ENCODE data around the gene KRTAP5-3.

The KRTAP5-3 gene

DNA sequence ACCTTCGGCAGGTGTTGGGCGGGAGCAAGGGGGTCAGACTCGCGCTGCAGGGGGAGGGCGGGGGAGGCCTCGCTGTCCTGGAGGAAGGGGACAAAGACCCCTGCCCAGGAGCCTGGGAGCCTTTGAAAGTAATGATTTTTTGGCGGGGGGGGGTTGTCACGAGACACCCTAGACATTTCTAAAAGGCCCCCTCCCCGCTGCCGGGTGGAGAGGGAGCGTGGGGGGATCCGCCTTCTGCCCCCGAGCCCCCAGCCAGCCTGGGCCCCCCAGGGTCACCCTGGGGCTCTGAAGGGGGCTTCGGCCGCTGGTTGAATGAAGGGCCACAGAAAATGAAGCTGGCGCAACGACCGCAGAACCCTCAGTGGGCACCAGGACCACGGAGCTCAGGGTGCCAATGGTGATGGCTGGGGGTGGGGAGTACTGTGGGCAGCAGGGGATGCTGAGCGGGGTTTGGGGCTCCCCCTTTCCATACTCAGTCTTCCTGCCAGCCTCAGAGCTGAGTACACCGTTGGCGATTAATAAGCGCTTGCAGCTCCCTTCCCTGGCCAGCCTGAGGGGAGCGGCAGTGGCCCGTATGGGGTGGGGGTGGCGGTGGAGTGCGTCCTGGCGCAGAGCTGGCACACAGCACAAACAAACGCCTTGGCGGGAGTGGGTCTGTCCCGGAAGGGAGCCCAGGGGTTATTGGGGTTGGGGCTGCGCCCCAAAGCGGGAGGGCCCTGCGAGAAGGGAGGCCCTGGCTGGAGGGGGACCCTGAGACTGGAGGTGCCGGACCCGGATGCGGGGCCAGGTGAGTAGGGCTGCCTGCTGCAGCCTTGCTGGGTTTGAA is 35.0 kb downstream of the KRTAP5-3 start:
- Histone ChIP-seq H3K4me3 (ENCODE audit: low read depth, low read length) (peak overlapping the region; percentile 75), H3K36me3 (ENCODE audit: control insufficient read depth in 2 of 2, insufficient read depth in 1 of 2, low read length in 2 of 2) (peaks cover 0 to 6% of the 10 kb centered on the region in 2 experiments; a peak in 1 of 3 replicates), H3K9me3 (ENCODE audit: control insufficient read depth, insufficient read depth, low read depth, low read length) (no peaks in the 10 kb centered on the region), H3K27ac (ENCODE audit: extremely low read depth, low read depth, low read length) (no peak overlapping the region), H3K4me1 (ENCODE audit: control insufficient read depth, insufficient read depth, low read length) (no peaks in the 10 kb centered on the region; the same call in 1 of the 2 replicates)
- POLR2A ChIA-PET: interaction anchor here (1.3 to 2.7 kb wide), 3 partner anchors 9 to 32 kb away, joined by 3 to 24 read pairs (median 5); no protein-coding TSS in a partner anchor
- CTCF ChIA-PET: interaction anchor here (1.2 to 3.4 kb wide), 9 partner anchors 9 to 59 kb away, joined by 3 to 138 read pairs (median 10); no protein-coding TSS in a partner anchor
- TF ChIP-seq, protein P1, sequence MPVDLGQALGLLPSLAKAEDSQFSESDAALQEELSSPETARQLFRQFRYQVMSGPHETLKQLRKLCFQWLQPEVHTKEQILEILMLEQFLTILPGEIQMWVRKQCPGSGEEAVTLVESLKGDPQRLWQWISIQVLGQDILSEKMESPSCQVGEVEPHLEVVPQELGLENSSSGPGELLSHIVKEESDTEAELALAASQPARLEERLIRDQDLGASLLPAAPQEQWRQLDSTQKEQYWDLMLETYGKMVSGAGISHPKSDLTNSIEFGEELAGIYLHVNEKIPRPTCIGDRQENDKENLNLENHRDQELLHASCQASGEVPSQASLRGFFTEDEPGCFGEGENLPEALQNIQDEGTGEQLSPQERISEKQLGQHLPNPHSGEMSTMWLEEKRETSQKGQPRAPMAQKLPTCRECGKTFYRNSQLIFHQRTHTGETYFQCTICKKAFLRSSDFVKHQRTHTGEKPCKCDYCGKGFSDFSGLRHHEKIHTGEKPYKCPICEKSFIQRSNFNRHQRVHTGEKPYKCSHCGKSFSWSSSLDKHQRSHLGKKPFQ (tag by site-specific recombination; IDR thresholded peaks at IDR 0.05): no peak
- TF ChIP-seq, protein P2, sequence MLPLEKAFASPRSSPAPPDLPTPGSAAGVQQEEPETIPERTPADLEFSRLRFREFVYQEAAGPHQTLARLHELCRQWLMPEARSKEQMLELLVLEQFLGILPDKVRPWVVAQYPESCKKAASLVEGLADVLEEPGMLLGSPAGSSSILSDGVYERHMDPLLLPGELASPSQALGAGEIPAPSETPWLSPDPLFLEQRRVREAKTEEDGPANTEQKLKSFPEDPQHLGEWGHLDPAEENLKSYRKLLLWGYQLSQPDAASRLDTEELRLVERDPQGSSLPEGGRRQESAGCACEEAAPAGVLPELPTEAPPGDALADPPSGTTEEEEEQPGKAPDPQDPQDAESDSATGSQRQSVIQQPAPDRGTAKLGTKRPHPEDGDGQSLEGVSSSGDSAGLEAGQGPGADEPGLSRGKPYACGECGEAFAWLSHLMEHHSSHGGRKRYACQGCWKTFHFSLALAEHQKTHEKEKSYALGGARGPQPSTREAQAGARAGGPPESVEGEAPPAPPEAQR (tag by site-specific recombination; IDR thresholded peaks at IDR 0.05): no peak
- TF ChIP-seq, protein P3, sequence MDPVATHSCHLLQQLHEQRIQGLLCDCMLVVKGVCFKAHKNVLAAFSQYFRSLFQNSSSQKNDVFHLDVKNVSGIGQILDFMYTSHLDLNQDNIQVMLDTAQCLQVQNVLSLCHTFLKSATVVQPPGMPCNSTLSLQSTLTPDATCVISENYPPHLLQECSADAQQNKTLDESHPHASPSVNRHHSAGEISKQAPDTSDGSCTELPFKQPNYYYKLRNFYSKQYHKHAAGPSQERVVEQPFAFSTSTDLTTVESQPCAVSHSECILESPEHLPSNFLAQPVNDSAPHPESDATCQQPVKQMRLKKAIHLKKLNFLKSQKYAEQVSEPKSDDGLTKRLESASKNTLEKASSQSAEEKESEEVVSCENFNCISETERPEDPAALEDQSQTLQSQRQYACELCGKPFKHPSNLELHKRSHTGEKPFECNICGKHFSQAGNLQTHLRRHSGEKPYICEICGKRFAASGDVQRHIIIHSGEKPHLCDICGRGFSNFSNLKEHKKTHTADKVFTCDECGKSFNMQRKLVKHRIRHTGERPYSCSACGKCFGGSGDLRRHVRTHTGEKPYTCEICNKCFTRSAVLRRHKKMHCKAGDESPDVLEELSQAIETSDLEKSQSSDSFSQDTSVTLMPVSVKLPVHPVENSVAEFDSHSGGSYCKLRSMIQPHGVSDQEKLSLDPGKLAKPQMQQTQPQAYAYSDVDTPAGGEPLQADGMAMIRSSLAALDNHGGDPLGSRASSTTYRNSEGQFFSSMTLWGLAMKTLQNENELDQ (tag by site-specific recombination; IDR thresholded peaks at IDR 0.05; ENCODE audit: low read depth): no peak
- TF ChIP-seq ZNF169 (tag by site-specific recombination; IDR thresholded peaks at IDR 0.05) (no peak), ZBTB20 (tag by site-specific recombination; IDR thresholded peaks at IDR 0.05) (peak; percentile 43; the same call in 1 of the 2 replicates), BCL11A (tag by site-specific recombination; IDR thresholded peaks at IDR 0.05; ENCODE audit: low read depth) (no peak), ZNF623 (tag by site-specific recombination; IDR thresholded peaks at IDR 0.05) (no peak), ZNF423 (tag by site-specific recombination; IDR thresholded peaks at IDR 0.05) (no peak), SP2 (tag by site-specific recombination; IDR thresholded peaks at IDR 0.05) (peak; percentile 47), OVOL3 (tag by site-specific recombination; IDR thresholded peaks at IDR 0.05) (no peak), KLF8 (tag by site-specific recombination; IDR thresholded peaks at IDR 0.05) (peak; percentile 11; the same call in 1 of the 2 replicates), ZNF670 (tag by site-specific recombination; IDR thresholded peaks at IDR 0.05; ENCODE audit: low read depth) (no peak), TCF7L2 (IDR thresholded peaks at IDR 0.05; ENCODE audit: borderline replicate concordance, low read depth, low read length) (no peak), SP3 (tag by site-specific recombination; IDR thresholded peaks at IDR 0.05) (no peak), ZNF416 (tag by site-specific recombination; IDR thresholded peaks at IDR 0.05) (no peak), ZFHX2 (tag by site-specific recombination; conservative IDR thresholded peaks at IDR 0.05) (no peak), ZNF274 (IDR thresholded peaks at IDR 0.05; ENCODE audit: low read length) (no peak), ZNF274 (tag by site-specific recombination; IDR thresholded peaks at IDR 0.05; ENCODE audit: borderline replicate concordance) (no peak), ZNF544 (tag by site-specific recombination; IDR thresholded peaks at IDR 0.05) (no peak), ZNF792 (tag by site-specific recombination; IDR thresholded peaks at IDR 0.05) (peak; percentile 97), ZNF335 (tag by site-specific recombination; conservative IDR thresholded peaks at IDR 0.05) (0 out of 2 replicates have a peak, but pooled peaks have one; percentile 31)
- TF ChIP-seq, protein P4, sequence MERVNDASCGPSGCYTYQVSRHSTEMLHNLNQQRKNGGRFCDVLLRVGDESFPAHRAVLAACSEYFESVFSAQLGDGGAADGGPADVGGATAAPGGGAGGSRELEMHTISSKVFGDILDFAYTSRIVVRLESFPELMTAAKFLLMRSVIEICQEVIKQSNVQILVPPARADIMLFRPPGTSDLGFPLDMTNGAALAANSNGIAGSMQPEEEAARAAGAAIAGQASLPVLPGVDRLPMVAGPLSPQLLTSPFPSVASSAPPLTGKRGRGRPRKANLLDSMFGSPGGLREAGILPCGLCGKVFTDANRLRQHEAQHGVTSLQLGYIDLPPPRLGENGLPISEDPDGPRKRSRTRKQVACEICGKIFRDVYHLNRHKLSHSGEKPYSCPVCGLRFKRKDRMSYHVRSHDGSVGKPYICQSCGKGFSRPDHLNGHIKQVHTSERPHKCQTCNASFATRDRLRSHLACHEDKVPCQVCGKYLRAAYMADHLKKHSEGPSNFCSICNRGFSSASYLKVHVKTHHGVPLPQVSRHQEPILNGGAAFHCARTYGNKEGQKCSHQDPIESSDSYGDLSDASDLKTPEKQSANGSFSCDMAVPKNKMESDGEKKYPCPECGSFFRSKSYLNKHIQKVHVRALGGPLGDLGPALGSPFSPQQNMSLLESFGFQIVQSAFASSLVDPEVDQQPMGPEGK (tag by site-specific recombination; IDR thresholded peaks at IDR 0.05): peak; percentile 84
- TF ChIP-seq, protein P5, sequence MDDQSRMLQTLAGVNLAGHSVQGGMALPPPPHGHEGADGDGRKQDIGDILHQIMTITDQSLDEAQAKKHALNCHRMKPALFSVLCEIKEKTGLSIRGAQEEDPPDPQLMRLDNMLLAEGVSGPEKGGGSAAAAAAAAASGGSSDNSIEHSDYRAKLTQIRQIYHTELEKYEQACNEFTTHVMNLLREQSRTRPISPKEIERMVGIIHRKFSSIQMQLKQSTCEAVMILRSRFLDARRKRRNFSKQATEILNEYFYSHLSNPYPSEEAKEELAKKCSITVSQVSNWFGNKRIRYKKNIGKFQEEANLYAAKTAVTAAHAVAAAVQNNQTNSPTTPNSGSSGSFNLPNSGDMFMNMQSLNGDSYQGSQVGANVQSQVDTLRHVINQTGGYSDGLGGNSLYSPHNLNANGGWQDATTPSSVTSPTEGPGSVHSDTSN (CRISPR knock-in tag; IDR thresholded peaks at IDR 0.05): no peak
- TF ChIP-seq, protein P6, sequence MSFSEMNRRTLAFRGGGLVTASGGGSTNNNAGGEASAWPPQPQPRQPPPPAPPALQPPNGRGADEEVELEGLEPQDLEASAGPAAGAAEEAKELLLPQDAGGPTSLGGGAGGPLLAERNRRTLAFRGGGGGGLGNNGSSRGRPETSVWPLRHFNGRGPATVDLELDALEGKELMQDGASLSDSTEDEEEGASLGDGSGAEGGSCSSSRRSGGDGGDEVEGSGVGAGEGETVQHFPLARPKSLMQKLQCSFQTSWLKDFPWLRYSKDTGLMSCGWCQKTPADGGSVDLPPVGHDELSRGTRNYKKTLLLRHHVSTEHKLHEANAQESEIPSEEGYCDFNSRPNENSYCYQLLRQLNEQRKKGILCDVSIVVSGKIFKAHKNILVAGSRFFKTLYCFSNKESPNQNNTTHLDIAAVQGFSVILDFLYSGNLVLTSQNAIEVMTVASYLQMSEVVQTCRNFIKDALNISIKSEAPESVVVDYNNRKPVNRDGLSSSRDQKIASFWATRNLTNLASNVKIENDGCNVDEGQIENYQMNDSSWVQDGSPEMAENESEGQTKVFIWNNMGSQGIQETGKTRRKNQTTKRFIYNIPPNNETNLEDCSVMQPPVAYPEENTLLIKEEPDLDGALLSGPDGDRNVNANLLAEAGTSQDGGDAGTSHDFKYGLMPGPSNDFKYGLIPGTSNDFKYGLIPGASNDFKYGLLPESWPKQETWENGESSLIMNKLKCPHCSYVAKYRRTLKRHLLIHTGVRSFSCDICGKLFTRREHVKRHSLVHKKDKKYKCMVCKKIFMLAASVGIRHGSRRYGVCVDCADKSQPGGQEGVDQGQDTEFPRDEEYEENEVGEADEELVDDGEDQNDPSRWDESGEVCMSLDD (tag by site-specific recombination; IDR thresholded peaks at IDR 0.05): peak; percentile 97

All from HEK293 (cell line).